GM19023 (cell line): ENCODE data around the gene ZIC1.

Experiments used
- ATAC-seq: cut with Tn5 transposase; IDR thresholded peaks from one replicate; pipeline ENCODE4 v1.9.1; 2021; ENCODE audit warnings: mild to moderate bottlenecking, moderate library complexity; ENCODE audit not compliant: unreplicated experiment

The ZIC1 gene

DNA sequence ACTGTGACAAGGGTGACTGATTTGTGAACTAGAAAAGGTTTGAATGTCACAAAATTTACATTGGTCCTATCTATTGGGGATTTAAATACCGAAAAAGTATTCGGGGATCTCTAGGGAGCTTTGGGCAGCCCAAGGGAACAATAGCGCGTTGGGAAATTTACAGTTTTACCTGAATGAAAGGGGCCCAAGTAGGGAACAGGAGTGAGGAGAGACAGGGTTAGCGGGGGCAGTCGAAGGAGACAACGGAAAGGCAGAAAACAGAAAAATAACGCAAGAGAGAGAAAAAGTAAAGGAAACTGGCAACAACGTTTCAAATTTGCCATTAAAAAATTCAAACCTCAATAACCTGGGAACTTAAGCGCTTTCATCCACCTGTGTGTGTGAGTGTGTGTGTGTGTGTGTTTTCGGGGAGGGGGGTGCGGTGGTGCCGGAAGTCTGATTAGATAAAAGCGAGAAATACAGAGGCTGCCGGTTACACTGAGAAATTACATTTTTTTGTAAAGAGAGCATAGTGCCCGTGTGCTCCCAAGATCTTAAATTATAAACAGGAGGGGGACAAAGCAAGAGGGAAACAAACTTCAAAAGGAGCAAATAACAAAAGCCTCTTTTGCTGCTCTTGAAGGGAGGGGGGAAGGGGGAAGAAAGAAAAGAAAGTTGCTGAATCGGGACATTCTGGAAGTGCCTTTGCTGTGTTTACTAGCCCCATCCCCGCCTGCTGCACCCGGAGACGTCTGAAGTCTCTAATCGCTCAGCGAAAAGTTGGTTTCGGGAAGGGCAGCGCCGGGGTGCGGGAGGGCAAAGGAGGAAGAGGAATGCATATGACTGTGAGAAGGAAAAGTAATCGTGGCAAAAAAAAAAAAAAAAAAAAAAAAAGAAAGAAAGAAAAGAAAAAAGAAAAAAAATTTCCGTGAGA lies 721 bp upstream of the ZIC1 start:
- no peak for ATAC-seq

DNA sequence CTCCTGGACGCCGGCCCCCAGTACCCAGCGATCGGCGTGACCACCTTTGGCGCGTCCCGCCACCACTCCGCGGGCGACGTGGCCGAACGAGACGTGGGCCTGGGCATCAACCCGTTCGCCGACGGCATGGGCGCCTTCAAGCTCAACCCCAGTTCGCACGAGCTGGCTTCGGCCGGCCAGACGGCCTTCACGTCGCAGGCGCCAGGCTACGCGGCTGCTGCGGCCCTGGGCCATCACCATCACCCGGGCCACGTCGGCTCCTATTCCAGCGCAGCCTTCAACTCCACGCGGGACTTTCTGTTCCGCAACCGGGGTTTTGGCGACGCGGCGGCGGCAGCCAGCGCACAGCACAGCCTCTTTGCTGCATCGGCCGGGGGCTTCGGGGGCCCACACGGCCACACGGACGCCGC lies 956 bp downstream of the ZIC1 start:
- no peak for ATAC-seq

DNA sequence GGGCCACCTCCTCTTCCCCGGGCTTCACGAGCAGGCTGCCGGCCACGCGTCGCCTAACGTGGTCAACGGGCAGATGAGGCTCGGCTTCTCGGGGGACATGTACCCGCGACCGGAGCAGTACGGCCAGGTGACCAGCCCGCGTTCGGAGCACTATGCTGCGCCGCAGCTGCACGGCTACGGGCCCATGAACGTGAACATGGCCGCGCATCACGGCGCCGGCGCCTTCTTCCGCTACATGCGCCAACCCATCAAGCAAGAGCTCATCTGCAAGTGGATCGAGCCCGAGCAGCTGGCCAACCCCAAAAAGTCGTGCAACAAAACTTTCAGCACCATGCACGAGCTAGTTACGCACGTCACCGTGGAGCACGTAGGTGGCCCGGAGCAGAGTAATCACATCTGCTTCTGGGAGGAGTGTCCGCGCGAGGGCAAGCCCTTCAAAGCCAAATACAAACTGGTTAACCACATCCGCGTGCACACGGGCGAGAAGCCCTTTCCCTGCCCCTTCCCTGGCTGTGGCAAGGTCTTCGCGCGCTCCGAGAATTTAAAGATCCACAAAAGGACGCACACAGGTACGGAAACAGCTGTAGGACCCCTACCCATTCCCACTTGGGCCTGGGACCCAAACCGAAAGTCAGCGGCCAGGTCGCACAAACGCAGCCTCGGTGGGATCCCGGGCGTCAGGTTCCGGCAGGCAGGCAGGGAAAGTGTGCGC lies 1.5 kb downstream of the ZIC1 start:
- no peak for ATAC-seq

DNA sequence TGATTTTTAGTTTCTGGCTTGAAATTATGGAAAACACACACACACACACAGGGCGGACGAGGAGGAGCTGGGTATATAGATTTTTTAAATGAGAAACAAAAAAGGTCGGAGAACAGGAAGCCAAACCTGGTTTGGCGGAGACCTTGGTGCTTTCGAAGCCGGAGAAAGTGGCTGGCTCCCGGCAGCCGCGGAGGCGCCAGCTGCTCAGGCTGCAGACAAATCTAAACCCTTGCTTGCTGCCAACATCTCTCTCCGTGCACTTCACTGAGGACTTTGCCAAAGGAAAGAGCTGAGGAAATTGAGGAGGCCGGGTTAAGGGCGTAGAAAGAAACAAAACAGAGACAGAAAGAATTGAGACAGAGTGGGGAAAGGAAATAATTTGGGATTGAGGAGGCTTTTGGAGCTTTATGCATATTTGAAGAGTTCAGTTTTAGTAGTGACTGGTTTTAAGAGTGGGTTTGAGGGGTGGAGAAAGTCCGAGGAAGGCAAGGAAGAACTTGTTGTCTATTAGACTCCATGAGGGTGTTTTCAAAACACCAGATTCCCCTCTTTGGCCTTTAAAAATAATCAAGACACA lies 2.2 kb downstream of the ZIC1 start:
- ATAC-seq, result no peak

DNA sequence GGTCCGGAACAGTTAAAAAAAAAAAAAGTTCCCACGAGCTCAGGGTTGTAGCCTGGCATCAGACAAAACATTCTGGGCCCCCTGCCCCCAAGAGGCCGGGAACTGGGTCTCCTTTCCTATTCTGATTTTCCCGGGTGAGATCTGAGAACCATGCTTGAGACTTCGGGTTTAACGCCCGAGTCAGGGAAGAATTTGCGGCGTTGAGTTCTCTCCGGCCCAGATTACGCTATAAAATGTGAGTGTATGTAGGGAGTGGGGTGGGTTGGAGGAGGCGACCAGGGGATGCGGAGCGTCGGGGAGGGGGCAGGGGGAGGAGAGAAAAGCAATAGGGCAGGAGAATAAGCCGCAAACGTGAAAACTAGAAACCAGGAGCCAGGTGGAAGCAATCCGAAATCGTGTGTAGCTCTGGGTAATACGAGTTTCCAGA lies 2.7 kb downstream of the ZIC1 start:
- no peak for ATAC-seq

DNA sequence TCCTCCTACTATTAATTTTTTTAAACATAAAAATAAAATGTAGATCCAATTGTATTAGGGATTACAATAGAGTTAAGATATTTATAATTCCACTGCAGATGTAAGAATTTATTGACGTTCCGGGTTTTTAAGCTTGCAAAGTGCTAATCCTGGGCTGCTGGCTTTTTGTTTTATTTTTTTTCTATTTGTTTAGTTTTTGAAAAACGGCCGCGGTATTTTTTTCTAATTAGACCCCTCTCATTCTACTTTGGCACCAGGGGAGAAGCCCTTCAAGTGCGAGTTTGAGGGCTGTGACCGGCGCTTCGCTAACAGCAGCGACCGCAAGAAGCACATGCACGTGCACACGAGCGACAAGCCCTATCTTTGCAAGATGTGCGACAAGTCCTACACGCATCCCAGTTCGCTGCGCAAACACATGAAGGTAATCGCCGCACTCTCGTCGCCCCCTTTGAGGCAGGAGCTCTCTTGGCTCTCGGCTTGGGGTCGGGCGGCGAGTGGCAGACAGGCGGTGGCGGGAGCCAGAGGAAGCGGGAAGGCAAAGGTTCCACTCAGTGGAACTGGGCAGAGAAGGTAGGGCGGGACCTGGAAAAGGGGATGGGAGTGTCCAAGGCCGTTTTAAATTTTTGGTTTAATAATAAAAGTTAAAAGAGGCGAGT lies 3.2 kb downstream of the ZIC1 start:
- ATAC-seq, result no peak

DNA sequence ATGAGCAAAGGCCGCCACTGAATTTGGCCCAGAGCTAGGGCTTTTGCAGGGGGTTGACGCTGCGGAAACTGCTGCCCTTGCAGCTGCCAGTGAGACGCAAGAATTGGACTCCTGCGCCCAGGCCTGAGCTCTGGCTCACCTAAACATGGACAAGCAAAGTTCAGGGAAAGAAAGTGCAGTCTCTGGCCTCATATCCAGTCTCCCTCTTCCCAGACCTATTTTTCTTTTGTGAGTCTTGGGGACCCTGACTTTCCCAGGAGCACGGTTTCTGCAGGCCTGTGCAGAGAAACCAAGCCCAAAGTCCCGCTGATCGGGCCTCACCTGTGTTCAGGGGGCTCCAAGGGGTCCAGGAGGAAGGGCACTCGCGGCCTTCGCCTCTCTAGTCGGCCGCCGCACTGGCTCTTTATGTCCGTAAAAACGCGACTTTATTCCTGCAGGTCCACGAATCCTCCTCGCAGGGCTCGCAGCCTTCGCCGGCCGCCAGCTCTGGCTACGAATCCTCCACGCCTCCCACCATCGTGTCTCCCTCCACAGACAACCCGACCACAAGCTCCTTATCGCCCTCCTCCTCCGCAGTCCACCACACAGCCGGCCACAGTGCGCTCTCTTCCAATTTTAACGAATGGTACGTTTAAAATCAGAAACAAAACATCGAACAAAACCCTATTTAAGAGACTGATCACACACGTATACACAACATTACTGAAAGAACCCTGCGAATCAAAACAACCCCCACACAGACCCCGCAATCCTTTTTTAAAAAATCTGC lies 3.9 kb downstream of the ZIC1 start:
- ATAC-seq, result no peak

DNA sequence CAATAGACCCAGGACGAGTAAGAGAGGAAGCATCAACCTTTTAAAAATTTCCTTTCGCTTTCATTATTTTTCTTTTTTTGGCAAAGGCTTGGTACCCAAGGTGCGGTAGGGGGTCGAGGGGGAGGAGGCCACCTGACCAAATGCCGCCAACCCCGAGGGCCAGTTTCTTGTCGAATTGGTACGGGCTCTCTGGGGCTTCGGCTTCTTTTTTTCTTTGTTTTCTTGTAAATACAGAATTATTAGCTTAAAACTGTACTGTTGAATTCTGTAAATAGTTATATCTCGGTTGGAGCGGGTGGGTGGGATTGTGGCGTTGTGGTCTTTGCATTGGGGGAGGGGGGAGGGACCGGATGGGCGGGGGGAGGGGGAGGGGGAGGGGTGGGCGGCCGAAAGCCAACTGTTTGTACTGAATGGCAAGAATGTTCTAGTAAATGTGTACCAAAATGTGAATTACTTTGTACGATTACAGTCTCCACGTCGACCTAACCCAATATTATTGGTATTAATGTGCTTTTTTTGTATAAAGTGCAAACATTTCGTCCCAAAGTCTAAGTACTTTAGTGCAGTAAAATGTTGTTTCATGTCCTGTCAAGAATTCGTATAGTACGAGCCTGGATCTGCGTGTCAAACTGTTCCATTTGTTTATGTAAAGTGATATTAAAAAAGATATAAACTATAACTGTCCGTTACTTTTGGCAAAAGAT lies 4.7 kb downstream of the ZIC1 start:
- ATAC-seq, result no peak

DNA sequence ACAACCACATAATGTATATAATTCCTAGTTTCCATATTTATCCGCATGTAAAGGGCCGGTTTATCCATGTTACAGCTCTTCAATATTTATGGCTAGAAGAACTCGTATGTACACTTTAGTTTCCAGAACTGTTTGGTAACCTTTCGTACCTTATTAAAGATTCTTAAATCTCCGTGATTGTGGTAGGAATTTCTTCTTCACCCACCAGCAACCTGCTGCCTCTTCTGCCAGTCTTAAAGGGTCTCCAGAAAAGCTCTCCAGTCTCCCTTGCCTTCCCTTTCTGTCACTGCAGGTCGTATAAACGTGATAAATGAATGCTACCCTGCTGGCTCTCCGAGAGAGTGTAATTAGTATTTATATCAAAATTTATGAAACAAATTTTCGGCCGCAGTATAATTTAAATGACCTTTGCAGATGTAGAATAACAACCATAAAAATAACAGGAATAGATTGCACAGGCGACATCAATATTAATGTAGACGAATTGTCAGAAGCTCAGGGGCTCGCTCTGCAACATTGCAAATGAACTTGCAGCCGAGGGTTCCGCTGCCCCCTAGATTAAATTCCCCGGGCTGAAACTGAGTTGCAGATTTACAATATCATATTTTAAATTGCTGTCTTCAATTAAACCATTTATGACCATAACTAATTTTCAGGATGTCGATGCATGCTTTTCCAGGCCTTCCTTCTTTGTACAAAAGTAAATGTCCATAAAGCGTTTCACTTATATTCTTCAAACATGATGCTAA lies 5.4 kb downstream of the ZIC1 start:
- ATAC-seq, result no peak

DNA sequence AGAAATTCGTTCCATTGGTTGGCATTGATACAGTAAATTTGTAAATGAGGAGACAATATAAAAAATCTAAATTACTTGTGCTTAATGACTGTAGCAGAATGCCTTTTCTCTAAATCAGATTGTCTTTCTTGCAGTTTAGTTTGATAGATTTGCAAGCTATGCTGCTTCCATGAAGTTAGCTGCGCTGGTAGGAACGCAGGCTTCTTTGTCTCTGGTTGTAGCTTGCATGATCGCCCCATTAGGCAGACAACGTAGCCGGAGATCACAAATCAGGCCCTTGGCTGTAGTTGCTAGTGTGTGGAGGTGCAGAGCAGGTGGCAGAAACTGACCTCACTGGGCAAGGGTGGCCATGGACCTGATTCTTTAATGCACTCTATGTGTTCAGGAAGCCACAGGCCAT lies 6.1 kb downstream of the ZIC1 start:
- ATAC-seq, result no peak

DNA sequence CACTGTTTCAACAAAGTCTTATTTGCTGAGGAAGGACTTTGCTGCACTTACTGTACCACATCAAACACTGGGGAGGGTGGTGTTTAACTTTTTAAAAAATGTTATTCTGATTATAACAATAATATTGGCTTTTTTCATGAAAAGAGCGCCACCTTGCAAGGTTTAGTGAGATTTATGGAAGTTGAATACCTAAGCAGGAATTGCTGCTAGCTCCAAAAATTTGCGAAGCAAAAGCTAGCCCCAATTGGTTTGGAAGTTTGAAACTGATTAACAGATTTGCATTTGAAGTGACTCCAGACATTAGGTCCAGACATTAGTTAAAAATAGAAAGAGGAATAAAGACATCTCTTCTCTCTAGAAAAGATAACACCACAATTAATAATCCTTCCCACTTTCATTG lies 6.7 kb downstream of the ZIC1 start:
- no peak for ATAC-seq

DNA sequence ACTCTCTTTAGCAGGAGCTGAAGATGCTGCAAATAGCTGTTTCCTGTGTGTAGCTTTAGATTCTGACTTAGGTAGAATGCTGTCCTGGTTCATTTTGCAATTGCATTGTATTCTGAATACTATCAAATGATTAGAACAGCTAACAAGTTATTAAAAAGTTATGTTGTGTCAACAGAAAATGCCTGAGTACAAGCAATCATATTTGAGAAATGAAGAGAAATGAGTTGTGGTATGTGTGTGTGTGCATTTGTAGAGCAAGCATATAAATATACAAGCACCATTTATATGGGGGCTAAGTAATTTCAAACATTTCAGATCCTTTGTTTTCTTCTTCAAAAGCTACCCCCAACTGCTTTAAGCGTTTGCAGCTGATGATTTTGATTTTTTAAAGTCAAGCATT lies 7.8 kb downstream of the ZIC1 start:
- ATAC-seq, result no peak

DNA sequence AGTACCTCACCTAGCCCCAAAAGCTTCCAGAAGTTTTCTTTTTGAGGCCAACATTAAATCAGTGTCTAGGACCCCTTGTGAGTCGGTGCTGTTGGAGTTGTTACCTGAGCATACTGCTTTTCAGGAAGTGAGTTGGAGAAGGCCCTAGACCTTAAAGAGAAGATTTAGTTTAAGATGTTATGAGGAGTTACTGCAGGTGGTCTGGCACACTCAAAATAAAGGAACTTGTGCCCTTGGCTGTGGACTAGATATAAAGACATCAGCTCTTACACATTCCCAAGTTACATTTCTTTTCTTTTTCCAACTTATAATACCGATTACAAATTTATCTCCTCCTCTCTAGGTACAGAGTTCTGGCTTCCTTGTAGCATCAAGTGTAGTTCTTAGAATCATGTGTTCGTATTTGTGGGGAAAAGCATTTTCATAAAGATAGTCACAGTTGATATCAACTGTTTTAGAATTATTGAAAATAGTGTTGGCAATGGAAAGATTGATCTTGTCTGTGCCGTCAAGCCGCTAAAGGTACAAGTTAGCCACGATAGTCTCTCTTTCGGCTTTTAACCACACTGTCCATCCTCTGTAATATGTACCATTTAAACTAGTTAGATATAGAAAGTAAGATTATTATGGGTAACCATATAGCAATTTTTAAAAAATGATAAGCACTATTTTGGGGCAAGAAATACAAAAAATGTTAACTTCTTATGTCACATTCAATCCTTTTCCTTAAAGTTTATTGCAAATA lies 8.6 kb downstream of the ZIC1 start:
- ATAC-seq, result no peak

DNA sequence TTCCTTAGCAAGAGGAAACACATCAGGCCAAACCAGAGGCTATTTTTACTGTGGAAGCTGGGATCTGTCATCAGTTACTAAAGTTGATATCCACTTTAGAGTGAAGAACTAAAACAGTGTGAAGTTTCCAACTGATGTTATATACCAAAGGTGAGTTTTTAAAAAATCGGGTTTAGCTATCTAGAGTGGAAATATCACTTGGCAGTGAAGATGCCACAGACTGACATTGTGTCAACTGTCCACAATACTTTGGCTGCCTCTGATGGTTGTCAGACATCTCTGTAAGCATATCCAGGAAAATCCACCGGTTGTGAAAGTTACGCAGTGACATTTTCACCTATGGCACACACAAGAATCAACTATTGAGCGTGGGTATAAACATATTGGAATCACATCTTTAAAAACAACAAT lies 9.2 kb downstream of the ZIC1 start:
- no peak for ATAC-seq

DNA sequence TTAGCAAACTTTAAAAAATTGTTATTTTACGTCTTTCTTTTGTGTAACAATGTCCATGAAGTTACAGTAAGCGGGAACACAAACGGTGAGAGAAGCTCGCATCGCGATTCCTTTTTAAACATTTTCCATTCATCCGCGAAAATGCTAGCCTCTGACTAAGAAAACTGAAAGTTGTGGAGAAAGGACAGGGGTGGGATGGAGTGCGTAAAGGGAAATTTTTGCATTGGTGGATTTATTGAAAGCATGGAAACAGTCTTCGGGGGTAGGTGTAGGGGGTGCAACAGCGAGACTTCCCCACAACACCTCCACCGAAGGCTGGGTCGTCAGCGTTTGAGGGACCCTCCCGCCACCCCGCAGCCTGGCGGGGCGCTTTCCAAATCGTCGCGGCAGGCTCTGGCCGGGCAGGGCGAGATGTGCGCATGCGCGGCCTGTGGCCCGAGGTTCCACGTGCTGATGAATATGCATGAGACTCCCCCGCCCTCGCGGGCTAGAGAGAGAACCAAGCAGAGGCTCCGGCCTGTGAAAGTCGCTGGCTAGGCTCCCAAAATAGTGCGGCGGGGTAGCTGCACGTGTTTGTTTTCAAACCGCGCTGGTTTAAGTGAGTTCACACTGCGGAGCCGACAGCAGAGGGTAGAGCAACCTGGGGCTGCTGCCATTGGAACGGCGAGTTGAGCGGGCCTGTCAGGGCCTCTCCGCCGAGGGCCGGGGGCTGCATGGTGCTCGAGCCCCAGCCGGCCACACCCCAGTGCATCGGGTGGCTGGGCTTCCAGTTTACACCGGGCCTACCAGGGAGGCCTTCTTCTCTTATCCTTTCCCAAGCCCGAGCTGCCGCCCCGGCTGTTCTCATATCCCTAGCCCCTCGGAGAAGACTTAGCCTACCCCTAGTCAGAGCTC lies 9.9 kb downstream of the ZIC1 start:
- no peak for ATAC-seq

DNA sequence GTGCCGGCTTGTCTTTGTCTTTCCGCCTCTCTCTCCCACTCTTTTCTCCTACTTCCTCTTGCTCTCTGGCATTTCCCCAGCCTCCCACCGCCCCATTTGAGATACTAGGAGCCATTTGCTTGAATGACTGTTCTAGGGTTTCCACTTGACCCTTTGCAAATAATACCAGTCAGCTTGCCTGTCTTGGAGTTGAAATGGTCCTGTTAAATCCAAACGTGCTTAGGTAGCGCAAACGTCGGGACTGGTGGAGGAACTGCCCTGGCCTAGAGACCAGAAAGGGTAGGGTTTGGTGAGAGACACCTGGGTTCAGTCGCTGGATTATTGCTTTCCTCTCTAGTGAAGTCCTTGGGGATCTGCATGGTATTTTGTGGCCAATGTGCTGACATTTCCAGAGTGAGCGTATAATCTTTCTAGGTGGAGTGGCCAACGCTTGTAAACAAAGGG lies 10.6 kb downstream of the ZIC1 start:
- ATAC-seq, result no peak

DNA sequence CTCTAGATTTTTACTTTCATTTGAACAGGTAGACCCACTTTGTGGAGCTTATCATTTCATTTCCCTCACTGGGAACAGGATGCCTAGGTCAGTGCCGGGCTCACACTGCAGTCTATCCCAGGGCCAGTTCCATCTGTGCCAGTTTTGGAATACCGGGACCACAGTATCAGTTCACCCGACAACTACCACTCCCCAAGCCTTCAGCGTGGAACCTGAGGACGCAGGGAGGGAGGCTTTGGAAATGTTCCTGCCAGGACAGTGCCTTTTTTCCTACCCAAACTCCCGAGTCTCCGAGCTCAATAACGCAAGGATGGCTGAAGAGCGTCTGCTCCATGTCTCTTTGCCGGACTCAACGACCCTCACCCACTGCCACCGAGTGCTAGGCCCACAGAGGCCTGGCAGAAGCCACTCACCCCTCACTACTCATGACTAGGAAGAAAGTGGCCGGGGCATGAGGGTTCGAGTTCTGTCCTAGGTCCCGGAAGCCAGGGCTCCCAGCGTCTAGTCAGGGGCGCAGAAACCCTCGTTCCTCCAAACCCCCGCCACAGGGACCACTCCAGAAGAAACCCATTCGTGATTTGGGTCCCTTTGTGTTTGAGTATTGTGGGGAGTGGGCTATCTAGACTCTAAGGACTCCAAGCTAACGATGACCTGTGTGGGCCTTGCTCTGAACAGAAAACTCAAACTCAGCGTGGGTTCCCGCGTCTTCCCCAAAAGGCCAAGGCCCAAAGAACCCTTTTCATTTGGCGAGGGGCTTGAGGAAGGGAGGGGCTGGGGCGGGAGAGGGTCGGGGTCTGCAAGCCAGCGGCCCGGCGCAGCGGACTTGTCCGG lies 11.4 kb downstream of the ZIC1 start:
- ATAC-seq, result no peak
